ENCODE results near the gene SEC16A.

Gene SEC16A

DNA sequence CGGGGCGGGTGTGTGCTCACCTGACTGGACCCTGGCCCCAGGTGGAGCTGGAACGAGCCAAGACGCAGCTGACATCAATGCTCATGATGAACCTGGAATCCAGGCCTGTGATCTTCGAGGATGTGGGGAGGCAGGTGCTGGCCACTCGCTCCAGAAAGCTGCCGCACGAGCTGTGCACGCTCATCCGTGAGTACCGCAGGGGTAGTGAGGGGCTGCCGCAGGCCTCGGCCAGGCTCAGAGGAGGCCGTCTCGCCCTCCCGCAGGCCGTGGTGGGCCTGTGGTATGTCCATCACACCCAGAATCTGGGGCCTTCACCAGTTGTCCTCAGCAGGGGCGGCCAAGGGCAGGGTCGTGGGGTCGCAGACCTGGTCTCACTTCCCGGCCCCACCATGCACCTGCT lies 61.0 kb downstream of the SEC16A start:
- no peak for DNase-seq (ENCODE audit: low read depth, low spot score)
- ChIA-PET POLR2A (no interaction called here), CTCF (no interaction called here)
- no peak overlapping the region for H3K4me3 ChIP-seq (ENCODE audit: low read depth, low read length)
- TF ChIP-seq, protein P1, sequence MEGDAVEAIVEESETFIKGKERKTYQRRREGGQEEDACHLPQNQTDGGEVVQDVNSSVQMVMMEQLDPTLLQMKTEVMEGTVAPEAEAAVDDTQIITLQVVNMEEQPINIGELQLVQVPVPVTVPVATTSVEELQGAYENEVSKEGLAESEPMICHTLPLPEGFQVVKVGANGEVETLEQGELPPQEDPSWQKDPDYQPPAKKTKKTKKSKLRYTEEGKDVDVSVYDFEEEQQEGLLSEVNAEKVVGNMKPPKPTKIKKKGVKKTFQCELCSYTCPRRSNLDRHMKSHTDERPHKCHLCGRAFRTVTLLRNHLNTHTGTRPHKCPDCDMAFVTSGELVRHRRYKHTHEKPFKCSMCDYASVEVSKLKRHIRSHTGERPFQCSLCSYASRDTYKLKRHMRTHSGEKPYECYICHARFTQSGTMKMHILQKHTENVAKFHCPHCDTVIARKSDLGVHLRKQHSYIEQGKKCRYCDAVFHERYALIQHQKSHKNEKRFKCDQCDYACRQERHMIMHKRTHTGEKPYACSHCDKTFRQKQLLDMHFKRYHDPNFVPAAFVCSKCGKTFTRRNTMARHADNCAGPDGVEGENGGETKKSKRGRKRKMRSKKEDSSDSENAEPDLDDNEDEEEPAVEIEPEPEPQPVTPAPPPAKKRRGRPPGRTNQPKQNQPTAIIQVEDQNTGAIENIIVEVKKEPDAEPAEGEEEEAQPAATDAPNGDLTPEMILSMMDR (IDR thresholded peaks at IDR 0.05; ENCODE audit: insufficient read depth, low read length, missing control alignments): no peak

DNA sequence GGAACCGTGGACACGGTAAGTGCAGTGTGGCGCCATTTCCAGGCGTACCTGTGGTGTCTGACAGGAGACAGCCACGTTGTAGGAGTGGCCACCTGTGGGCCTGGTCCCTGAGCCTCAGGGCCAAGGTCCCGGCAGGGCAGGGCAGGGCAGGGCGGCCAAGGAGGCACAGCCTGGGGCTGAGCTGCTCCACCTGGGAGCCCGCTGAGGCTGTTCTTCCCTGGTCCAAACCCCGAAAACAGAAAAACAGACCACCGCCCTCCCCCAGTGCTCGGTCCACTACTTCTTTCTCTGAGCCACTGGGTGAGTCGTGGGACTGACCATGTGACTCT lies 63.8 kb downstream of the SEC16A start:
- H3K4me3 ChIP-seq (ENCODE audit: low read depth, low read length): no peak overlapping the region
- CTCF ChIA-PET: interaction anchor here (1.5 kb wide), 1 partner anchor 18 kb away, joined by 5 read pairs; no protein-coding TSS in a partner anchor
- no peak for DNase-seq (ENCODE audit: low read depth, low spot score)
- POLR2A ChIA-PET: no interaction called here
- TF ChIP-seq, protein P1 (IDR thresholded peaks at IDR 0.05; ENCODE audit: insufficient read depth, low read length, missing control alignments): no peak

DNA sequence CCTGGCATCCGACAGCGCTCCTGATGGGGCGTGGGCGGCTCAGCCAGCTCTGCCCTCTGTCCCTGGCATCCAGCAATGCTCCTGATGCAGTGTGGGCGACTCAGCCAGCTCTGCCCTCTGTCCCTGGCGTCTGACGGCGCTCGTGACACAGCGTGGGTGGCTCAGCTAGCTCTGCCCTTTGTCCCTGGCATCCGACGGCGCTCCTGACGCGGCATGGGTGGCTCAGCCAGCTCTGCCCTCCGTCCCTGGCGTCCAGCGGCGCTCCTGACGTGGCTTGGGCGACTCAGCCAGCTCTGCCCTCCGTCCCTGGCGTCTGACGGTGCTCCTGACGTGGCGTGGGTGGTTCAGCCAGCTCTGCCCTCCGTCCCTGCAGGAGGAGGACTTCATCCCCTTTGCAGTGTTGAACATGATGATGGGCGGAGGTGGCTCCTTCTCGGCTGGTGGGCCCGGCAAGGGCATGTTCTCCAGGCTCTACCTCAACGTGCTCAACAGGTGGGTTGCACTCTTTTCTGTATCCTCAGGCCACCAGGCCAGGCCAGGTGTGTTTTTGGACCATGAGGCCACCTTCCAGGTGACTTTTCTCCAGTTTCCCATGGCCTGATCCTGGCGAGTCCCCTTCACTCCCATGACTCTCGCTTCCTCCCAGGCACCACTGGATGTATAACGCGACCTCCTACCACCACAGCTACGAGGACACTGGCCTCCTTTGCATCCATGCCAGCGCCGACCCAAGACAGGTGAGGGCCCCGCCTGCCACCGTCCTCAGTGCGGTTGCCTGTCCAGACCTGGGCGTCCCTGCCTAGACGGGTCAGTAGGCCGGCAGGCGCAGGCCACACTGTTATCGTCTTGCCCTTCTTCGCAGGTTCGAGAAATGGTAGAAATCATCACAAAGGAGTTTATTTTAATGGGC lies 64.4 kb downstream of the SEC16A start:
- POLR2A ChIA-PET: interaction anchor here (0.9 kb wide), 1 partner anchor 16 kb away, joined by 3 read pairs; no protein-coding TSS in a partner anchor
- TF ChIP-seq, protein P1 (IDR thresholded peaks at IDR 0.05; ENCODE audit: insufficient read depth, low read length, missing control alignments): no peak
- no peak overlapping the region for H3K4me3 ChIP-seq (ENCODE audit: low read depth, low read length)
- CTCF ChIA-PET: interaction anchor here (0.6 to 1.5 kb wide), 3 partner anchors 9 to 18 kb away, joined by 3 to 6 read pairs (median 5); no protein-coding TSS in a partner anchor
- DNase-seq (ENCODE audit: low read depth, low spot score): no peak

DNA sequence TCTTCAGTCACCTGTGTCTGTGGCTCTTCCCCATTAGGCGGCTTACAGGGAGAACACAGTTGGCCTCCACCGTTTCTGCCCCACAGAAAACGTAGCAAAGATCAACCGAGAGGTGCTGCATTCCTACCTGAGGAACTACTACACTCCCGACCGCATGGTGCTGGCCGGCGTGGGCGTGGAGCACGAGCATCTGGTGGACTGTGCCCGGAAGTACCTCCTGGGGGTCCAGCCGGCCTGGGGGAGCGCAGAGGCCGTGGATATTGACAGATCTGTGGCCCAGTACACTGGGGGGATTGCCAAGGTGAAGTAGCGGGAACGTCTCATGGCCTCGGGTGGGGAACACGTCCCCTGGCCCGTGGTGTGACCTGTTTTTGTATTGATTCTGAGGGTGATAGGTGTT lies 65.9 kb downstream of the SEC16A start:
- ChIA-PET POLR2A (no interaction called here), CTCF (interaction anchor here (1.2 to 1.5 kb wide), 3 partner anchors 9 to 104 kb away, joined by 4 to 6 read pairs (median 5); no protein-coding TSS in a partner anchor)
- no peak for DNase-seq (ENCODE audit: low read depth, low spot score)
- no peak overlapping the region for H3K4me3 ChIP-seq (ENCODE audit: low read depth, low read length)
- TF ChIP-seq, protein P1 (IDR thresholded peaks at IDR 0.05; ENCODE audit: insufficient read depth, low read length, missing control alignments): no peak

DNA sequence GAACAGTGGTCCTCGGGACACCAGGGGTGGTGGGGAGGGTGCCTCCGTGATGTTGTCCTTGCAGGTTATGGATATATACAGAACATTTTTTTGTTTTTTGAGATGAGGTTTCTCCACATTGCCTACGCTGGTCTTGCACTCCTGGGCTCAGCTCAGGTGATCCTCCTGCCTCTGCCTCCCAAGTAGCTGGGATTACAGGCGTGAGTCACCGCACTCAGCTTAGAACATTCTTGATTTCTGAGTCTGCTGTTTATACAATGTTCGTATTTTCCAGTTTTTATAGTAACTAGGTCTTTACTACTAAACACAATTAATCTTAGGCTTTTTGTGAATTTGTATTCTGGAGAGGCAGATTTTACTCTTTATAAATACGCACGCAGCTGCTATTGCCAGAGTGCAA lies 66.4 kb downstream of the SEC16A start:
- no peak overlapping the region for H3K4me3 ChIP-seq (ENCODE audit: low read depth, low read length)
- ChIA-PET POLR2A (no interaction called here), CTCF (interaction anchor here (0.9 to 1.5 kb wide), 3 partner anchors 9 to 103 kb away, joined by 4 to 6 read pairs (median 5); no protein-coding TSS in a partner anchor)
- TF ChIP-seq, protein P1 (IDR thresholded peaks at IDR 0.05; ENCODE audit: insufficient read depth, low read length, missing control alignments): no peak
- no peak for DNase-seq (ENCODE audit: low read depth, low spot score)

DNA sequence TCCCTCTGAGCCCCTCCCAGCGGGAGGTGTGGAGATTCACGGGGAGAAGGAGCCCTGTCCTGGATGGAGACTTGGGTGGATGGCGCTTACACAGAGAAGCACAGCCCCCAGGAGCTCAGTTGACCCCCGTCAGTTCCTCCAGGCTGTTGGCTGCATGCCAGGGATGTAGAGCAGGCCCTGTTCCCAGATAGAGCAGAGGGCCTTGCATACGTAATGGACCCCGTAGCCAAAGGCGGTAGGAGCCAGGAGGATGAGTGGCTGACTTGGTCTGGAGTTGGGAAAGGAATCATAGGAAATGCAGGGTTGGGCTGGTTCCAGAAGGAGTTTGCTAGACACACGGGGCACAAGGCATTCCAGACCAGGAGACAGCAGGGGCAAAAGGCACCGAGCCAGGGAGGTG lies 69.9 kb downstream of the SEC16A start:
- ChIA-PET CTCF (interaction anchor here (0.9 to 4.3 kb wide), 3 partner anchors 11 to 100 kb away, joined by 3 to 35 read pairs (median 6); partner anchors contain the start of gene SNAPC4), POLR2A (no interaction called here)
- no peak overlapping the region for H3K4me3 ChIP-seq (ENCODE audit: low read depth, low read length)
- TF ChIP-seq, protein P1 (IDR thresholded peaks at IDR 0.05; ENCODE audit: insufficient read depth, low read length, missing control alignments): no peak
- DNase-seq (ENCODE audit: low read depth, low spot score): no peak
